HG03558 (cell line): ENCODE data around the gene LACTBL1.
"Not testable (repeated sequence)": the region's sequence is repeated elsewhere in the genome, so short reads cannot be mapped to it uniquely, and the experiment has no call there.

ENCODE experiments used
- ATAC-seq: cut with Tn5 transposase; IDR thresholded peaks from one replicate; pipeline ENCODE4 v1.9.1; 2021; ENCODE audit warnings: moderate number of reproducible peaks; ENCODE audit not compliant: unreplicated experiment; ENCODE audit errors: extremely low read depth

The LACTBL1 gene

GRCh38 chr1:22972760-22973159 is at the start of gene LACTBL1:
LACTBL1 (minus strand) TSS chr1:22972866; CDS start chr1:22972316, 550 bp downstream.
- no peak for ATAC-seq

GRCh38 chr1:23021834-23022233 is 49.2 kb upstream of the LACTBL1 start:
- no peak for ATAC-seq

GRCh38 chr1:23020706-23021405 is 48.2 kb upstream of the LACTBL1 start:
- ATAC-seq = no peak

GRCh38 chr1:23019863-23020625 is 47.4 kb upstream of the LACTBL1 start:
- ATAC-seq = peak; percentile 6

GRCh38 chr1:23019094-23019862 is 46.6 kb upstream of the LACTBL1 start, which contains the start of gene KDM1A:
KDM1A (plus strand) TSS chr1:23019468; CDS start chr1:23019597, 129 bp downstream.
- ATAC-seq = peak; percentile 58

- no peak for ATAC-seq
These were observed 46.0 kb upstream of the LACTBL1 start for GRCh38 chr1:23018661-23019093.

GRCh38 chr1:23013657-23014056 is 41.0 kb upstream of the LACTBL1 start:
- no peak for ATAC-seq

- ATAC-seq = not testable (repeated sequence)
These were observed 37.4 kb upstream of the LACTBL1 start for GRCh38 chr1:23010025-23010424.

GRCh38 chr1:23008901-23009300 is 36.2 kb upstream of the LACTBL1 start:
- no peak for ATAC-seq

- no peak for ATAC-seq
These were observed 34.4 kb upstream of the LACTBL1 start for GRCh38 chr1:23007106-23007505.

- not testable (repeated sequence) for ATAC-seq
These were observed 32.1 kb upstream of the LACTBL1 start for GRCh38 chr1:23004769-23005168.

- ATAC-seq = no peak
These were observed 31.4 kb upstream of the LACTBL1 start for GRCh38 chr1:23004112-23004511.

GRCh38 chr1:23002218-23002617 is 29.6 kb upstream of the LACTBL1 start:
- not testable (repeated sequence) for ATAC-seq

GRCh38 chr1:23000133-23000532 is 27.5 kb upstream of the LACTBL1 start:
- not testable (repeated sequence) for ATAC-seq

- ATAC-seq = not testable (repeated sequence)
These were observed 24.9 kb upstream of the LACTBL1 start for GRCh38 chr1:22997528-22997927.

GRCh38 chr1:22995774-22996173 is 23.1 kb upstream of the LACTBL1 start:
- ATAC-seq = no peak

- not testable (repeated sequence) for ATAC-seq
These were observed 20.6 kb upstream of the LACTBL1 start for GRCh38 chr1:22993220-22993795.

- ATAC-seq = not testable (repeated sequence)
These were observed 19.7 kb upstream of the LACTBL1 start for GRCh38 chr1:22992384-22992783.

- no peak for ATAC-seq
These were observed 11.3 kb upstream of the LACTBL1 start for GRCh38 chr1:22983944-22984343.

- not testable (repeated sequence) for ATAC-seq
These were observed 7.8 kb upstream of the LACTBL1 start for GRCh38 chr1:22980471-22980790.
